Measurements from ENCODE around the gene IL10RB. TPM values are rescaled to one million over a fixed set of nuclear protein-coding genes. Genes with fewer than 3 reads are reported as not detected.
"Not testable (repeated sequence)": the region's sequence is repeated elsewhere in the genome, so short reads cannot be mapped to it uniquely, and the experiment has no call there.

IL10RB gene
- total RNA-seq (38.2 TPM), polyA plus RNA-seq (42.9 TPM)
- long read RNA-seq, donor 1, partial matches to known transcripts = 0 of 2 reads
- long read RNA-seq, donor 1, other reads (novel, unspliced or antisense) = 0 of 2 reads
- long read RNA-seq, donor 2, transcript IL10RB-201 (7 exons, 1,963 nt) = major isoform, 25 of 27 reads
- long read RNA-seq, donor 2, partial matches to known transcripts = 0 of 27 reads
- long read RNA-seq, donor 2, other reads (novel, unspliced or antisense) = 0 of 27 reads
- long read RNA-seq, donor 3, transcript IL10RB-201 (7 exons, 1,963 nt) = major isoform, 21 of 56 reads
- long read RNA-seq, donor 3, partial matches to known transcripts = 33 of 56 reads
- long read RNA-seq, donor 3, other reads (novel, unspliced or antisense) = 0 of 56 reads
- long read RNA-seq, donor 4, transcript IL10RB-201 (7 exons, 1,963 nt) = major isoform, 6 of 21 reads
- long read RNA-seq, donor 4, partial matches to known transcripts = 12 of 21 reads
- long read RNA-seq, donor 4, other reads (novel, unspliced or antisense) = 0 of 21 reads
- long read RNA-seq, donor 5, transcript IL10RB-201 (7 exons, 1,963 nt) = major isoform, 16 of 24 reads
- long read RNA-seq, donor 5, partial matches to known transcripts = 8 of 24 reads
- long read RNA-seq, donor 5, other reads (novel, unspliced or antisense) = 0 of 24 reads
- long read RNA-seq, donor 6, transcript IL10RB-201 (7 exons, 1,963 nt) = major isoform, 13 of 14 reads
- long read RNA-seq, donor 6, partial matches to known transcripts = 0 of 14 reads
- long read RNA-seq, donor 6, other reads (novel, unspliced or antisense) = 0 of 14 reads
- long read RNA-seq, donor 7, transcript IL10RB-201 (7 exons, 1,963 nt) = major isoform, 14 of 15 reads
- long read RNA-seq, donor 7, partial matches to known transcripts = 0 of 15 reads
- long read RNA-seq, donor 7, other reads (novel, unspliced or antisense) = 0 of 15 reads
- long read RNA-seq, donor 8, partial matches to known transcripts = 0 of 2 reads
- long read RNA-seq, donor 8, other reads (novel, unspliced or antisense) = 0 of 2 reads
- long read RNA-seq, donor 9, transcript IL10RB-201 (7 exons, 1,963 nt) = major isoform, 10 of 11 reads
- long read RNA-seq, donor 9, partial matches to known transcripts = 0 of 11 reads
- long read RNA-seq, donor 9, other reads (novel, unspliced or antisense) = 0 of 11 reads
- long read RNA-seq, donor 10, transcript IL10RB-201 (7 exons, 1,963 nt) = major isoform, 15 of 15 reads
- long read RNA-seq, donor 10, partial matches to known transcripts = 0 of 15 reads
- long read RNA-seq, donor 10, other reads (novel, unspliced or antisense) = 0 of 15 reads

DNA sequence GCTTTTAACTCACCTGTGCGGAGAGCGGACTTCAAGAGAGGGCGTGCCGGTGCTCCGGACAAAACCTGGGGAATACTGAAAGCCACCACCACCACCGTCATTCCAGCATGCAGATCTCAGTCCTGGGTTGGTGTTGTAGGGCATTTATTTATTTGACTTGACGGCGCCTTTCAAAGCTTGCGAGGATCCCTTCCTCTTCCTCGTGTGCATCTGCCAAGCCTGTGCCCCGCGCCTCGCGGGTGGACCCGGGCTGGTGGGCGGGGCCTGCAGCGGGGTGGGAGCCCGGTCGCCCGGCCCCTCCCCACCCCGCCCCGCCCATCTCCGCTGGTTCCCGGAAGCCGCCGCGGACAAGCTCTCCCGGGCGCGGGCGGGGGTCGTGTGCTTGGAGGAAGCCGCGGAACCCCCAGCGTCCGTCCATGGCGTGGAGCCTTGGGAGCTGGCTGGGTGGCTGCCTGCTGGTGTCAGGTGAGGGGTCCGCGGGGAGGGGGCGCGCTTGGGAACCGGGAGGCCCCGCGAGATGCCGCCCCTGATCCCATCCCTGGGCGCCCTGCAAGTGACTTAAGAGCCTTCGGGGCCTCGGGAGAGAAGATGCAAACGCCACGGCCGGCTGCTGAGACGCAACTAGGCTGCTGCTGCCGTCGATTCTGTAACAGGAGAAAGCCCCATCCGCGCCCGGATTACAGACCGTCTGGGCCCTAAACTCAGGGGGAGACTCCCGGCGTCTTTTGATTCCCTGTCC lies at the start of gene IL10RB:
Gene IL10RB, plus strand, starts transcription at position 318 of the 739 bp plus-strand sequence. Its CDS starts 99 bp downstream, at position 417.
- WGBS = 2% methylated on average over 60 of the region's 60 CpGs
- peaks cover 18 to 35% of the 10 kb centered on the region in 2 donors for H3K4me1 ChIP-seq (ENCODE audit: control insufficient read depth in 2 of 2, insufficient read depth in 2 of 2, low read length in 2 of 2)

DNA sequence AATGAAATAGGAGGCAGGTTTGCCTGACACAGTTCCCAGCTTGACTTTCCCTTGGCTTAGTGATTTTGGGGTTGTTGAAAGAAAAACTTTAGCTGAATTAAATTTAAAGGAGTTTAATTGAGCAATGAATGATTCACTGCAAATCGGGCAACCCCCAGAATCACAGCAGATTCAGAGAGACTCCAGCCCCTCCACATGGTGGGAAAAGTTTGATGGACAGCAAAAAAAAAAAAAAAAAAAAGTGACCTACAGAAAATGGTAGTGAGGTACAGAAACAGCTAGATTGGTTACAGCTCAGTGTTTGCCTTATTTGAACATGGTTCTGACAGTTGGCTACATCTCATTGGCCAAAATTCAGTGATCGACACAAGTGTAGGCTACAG lies 49.0 kb upstream of the IL10RB start:
- no peaks in the 10 kb centered on the region for H3K27me3 ChIP-seq (ENCODE audit: control insufficient read depth in 2 of 2, insufficient read depth in 1 of 2, low read length in 1 of 2)
- H3K27ac ChIP-seq (ENCODE audit: low read depth in 1 of 2, low read length in 1 of 2) = peak overlapping the region in 1 of 2 donors; percentile 67
- no peak for DNase-seq (ENCODE audit: low read depth in 6 of 9, low spot score in 9 of 9)
- H3K4me3 ChIP-seq (ENCODE audit: low read length in 2 of 2) = no peak overlapping the region
- peaks cover 43 to 44% of the 10 kb centered on the region in 2 donors for H3K4me1 ChIP-seq (ENCODE audit: control insufficient read depth in 2 of 2, insufficient read depth in 2 of 2, low read length in 2 of 2)
- H3K36me3 ChIP-seq (ENCODE audit: control insufficient read depth in 2 of 2, insufficient read depth in 2 of 2, low read length in 1 of 2) = peaks cover 0 to 3% of the 10 kb centered on the region in 2 donors
- WGBS = 94% methylated on average over 2 of the region's 2 CpGs
- H3K9me3 ChIP-seq (ENCODE audit: control insufficient read depth in 2 of 2, insufficient read depth in 1 of 2, low read length in 1 of 2) = no peaks in the 10 kb centered on the region

More for the DNA sequence above, at the start of gene IL10RB:
- Histone ChIP-seq H3K4me3 (ENCODE audit: low read length in 2 of 2) (peak within 1 kb of the TSS; percentile 73 to 79), H3K36me3 (ENCODE audit: control insufficient read depth in 2 of 2, insufficient read depth in 2 of 2, low read length in 1 of 2) (peaks cover 37 to 46% of the 10 kb centered on the region in 2 donors), H3K9me3 (ENCODE audit: control insufficient read depth in 2 of 2, insufficient read depth in 1 of 2, low read length in 1 of 2) (no peaks in the 10 kb centered on the region), H3K27me3 (ENCODE audit: control insufficient read depth in 2 of 2, insufficient read depth in 1 of 2, low read length in 1 of 2) (no peaks in the 10 kb centered on the region), H3K27ac (ENCODE audit: low read depth in 1 of 2, low read length in 1 of 2) (peak within 1 kb of the TSS; percentile 82 to 93)
- peak; percentile 30 to 90 (median 75) for DNase-seq (ENCODE audit: low read depth in 6 of 9, low spot score in 9 of 9)

DNA sequence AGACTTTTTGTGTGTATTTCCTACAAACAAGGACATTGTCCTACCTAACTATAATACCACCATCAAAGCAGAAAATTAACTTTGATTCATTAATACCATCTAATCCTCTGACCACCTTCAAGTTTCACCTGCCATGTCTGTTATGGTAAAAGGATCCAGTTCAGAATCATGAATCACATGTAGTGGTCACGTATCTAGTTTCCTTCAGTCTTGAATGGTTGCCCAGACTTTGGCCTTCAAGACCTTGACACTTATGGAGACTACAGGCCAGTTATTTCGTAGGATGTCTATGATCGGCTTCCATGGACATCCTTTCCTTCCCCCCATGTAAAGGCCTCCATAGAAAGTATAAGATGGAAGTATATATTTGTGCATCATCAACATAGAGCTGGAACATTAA lies 46.9 kb upstream of the IL10RB start:
- Histone ChIP-seq H3K9me3 (ENCODE audit: control insufficient read depth in 2 of 2, insufficient read depth in 1 of 2, low read length in 1 of 2) (no peaks in the 10 kb centered on the region), H3K4me3 (ENCODE audit: low read length in 2 of 2) (no peak overlapping the region), H3K36me3 (ENCODE audit: control insufficient read depth in 2 of 2, insufficient read depth in 2 of 2, low read length in 1 of 2) (no peaks in the 10 kb centered on the region), H3K27ac (ENCODE audit: low read depth in 1 of 2, low read length in 1 of 2) (no peak overlapping the region), H3K27me3 (ENCODE audit: control insufficient read depth in 2 of 2, insufficient read depth in 1 of 2, low read length in 1 of 2) (no peaks in the 10 kb centered on the region), H3K4me1 (ENCODE audit: control insufficient read depth in 2 of 2, insufficient read depth in 2 of 2, low read length in 2 of 2) (peaks cover 25 to 29% of the 10 kb centered on the region in 2 donors)
- no peak for DNase-seq (ENCODE audit: low read depth in 6 of 9, low spot score in 9 of 9)
- WGBS = 97% methylated on average over 3 of the region's 3 CpGs

DNA sequence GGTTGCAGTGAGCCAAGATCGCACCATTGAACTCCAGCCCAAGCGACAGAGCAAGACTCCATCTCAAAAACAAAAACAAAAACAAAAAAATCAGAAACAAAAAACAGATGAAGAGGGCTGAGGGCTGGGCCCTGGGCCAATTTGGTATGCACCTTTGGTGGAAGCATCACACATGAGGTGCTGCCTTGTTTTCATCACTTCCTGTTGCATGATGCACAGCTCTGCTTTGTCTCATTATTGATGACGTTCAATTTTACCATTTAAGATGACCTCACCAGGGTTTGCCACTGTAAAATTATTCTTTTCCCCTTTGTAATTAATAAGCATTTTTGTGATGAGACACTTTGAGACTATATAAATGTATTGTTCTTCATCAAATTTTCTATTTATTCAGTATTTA lies 46.2 kb upstream of the IL10RB start:
- H3K36me3 ChIP-seq (ENCODE audit: control insufficient read depth in 2 of 2, insufficient read depth in 2 of 2, low read length in 1 of 2) = no peaks in the 10 kb centered on the region
- WGBS = 96% methylated on average over 3 of the region's 3 CpGs
- H3K4me1 ChIP-seq (ENCODE audit: control insufficient read depth in 2 of 2, insufficient read depth in 2 of 2, low read length in 2 of 2) = peaks cover 21 to 22% of the 10 kb centered on the region in 2 donors
- H3K9me3 ChIP-seq (ENCODE audit: control insufficient read depth in 2 of 2, insufficient read depth in 1 of 2, low read length in 1 of 2) = no peaks in the 10 kb centered on the region
- no peak for DNase-seq (ENCODE audit: low read depth in 6 of 9, low spot score in 9 of 9)
- H3K4me3 ChIP-seq (ENCODE audit: low read length in 2 of 2) = no peak overlapping the region
- H3K27me3 ChIP-seq (ENCODE audit: control insufficient read depth in 2 of 2, insufficient read depth in 1 of 2, low read length in 1 of 2) = no peaks in the 10 kb centered on the region
- no peak overlapping the region for H3K27ac ChIP-seq (ENCODE audit: low read depth in 1 of 2, low read length in 1 of 2)

DNA sequence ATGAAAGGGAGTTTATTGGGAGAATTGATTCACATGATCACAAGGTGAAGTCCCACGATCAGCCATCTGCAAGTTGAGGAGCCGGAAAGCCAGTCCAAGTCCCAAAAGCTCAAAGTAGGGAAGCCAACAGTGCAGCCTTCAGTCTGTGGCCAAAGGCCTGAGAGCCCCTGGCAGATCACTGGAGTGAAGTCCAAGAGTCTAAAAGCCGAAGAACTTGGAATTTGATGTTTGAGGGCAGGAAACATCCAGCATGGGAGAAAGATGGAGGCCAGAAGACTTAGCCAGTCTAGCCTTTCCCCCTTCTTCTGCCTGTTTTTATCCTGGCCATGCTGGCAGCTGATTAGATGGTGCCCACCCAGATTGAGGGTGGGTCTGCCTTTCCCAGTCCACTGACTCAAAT lies 40.8 kb upstream of the IL10RB start:
- WGBS = 99% methylated on average over 3 of the region's 3 CpGs
- not testable (repeated sequence) for H3K9me3 ChIP-seq (ENCODE audit: control insufficient read depth in 2 of 2, insufficient read depth in 1 of 2, low read length in 1 of 2); H3K4me1 ChIP-seq (ENCODE audit: control insufficient read depth in 2 of 2, insufficient read depth in 2 of 2, low read length in 2 of 2); H3K27ac ChIP-seq (ENCODE audit: low read depth in 1 of 2, low read length in 1 of 2); DNase-seq (ENCODE audit: low read depth in 6 of 9, low spot score in 9 of 9); H3K4me3 ChIP-seq (ENCODE audit: low read length in 2 of 2); H3K36me3 ChIP-seq (ENCODE audit: control insufficient read depth in 2 of 2, insufficient read depth in 2 of 2, low read length in 1 of 2); H3K27me3 ChIP-seq (ENCODE audit: control insufficient read depth in 2 of 2, insufficient read depth in 1 of 2, low read length in 1 of 2)

DNA sequence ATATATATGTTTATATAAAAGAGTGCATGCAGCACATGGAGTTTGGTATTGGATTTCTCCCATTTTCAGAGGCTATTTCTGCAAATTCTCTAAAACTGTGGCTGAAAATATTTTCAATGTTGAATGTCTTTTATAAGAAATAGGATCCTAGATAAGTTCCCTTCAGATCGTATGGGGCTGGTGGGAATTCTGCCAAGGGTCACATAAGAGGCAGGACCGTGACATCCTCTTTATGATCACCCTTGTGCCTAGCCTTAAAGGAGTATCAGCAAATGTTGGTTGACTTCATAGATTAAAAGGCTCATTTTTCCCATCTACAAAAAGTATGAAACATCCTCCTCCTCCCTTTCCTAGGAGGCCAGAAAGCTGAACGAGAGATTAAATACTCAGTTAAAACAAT lies 37.7 kb upstream of the IL10RB start:
- WGBS = 94% methylated on average over 3 of the region's 3 CpGs
- Histone ChIP-seq H3K4me3 (ENCODE audit: low read length in 2 of 2) (no peak overlapping the region), H3K36me3 (ENCODE audit: control insufficient read depth in 2 of 2, insufficient read depth in 2 of 2, low read length in 1 of 2) (peaks cover 0 to 3% of the 10 kb centered on the region in 2 donors), H3K27ac (ENCODE audit: low read depth in 1 of 2, low read length in 1 of 2) (no peak overlapping the region), H3K27me3 (ENCODE audit: control insufficient read depth in 2 of 2, insufficient read depth in 1 of 2, low read length in 1 of 2) (no peaks in the 10 kb centered on the region), H3K4me1 (ENCODE audit: control insufficient read depth in 2 of 2, insufficient read depth in 2 of 2, low read length in 2 of 2) (peaks cover 19 to 20% of the 10 kb centered on the region in 2 donors), H3K9me3 (ENCODE audit: control insufficient read depth in 2 of 2, insufficient read depth in 1 of 2, low read length in 1 of 2) (no peaks in the 10 kb centered on the region)
- DNase-seq (ENCODE audit: low read depth in 6 of 9, low spot score in 9 of 9) = no peak

DNA sequence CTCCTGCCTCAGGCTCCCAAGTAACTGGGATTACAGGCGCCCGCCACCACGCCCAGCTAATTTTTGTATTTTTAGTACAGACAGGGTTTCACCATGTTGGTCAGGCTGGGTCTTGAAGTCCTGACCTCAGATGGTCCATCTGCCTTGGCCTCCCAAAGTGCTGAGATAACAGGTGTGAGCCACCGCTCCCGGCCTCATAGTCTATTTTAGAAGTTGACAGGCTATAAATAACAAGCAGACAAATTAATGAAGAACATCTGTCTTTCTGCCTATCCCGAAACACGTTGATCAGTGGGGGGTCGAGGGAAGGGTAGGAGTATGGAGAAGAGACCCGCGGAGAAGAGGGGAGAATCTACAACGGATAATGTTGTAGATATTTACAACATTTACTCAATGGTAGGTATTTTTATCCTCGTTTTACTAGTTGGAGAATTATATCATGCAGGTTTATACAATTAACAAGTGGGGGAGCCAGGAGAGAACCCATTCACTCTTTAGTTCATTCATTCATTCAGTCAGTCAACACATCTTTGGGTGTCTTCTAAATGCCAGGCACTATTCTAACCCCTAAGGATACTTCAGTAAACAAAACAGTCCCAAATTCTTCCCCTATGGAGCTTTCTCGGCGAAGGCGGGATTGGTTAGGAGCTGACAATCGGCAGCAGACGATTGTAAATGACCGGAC lies 36.9 kb upstream of the IL10RB start:
- Histone ChIP-seq H3K4me1 (ENCODE audit: control insufficient read depth in 2 of 2, insufficient read depth in 2 of 2, low read length in 2 of 2) (peaks cover 19 to 20% of the 10 kb centered on the region in 2 donors), H3K27me3 (ENCODE audit: control insufficient read depth in 2 of 2, insufficient read depth in 1 of 2, low read length in 1 of 2) (no peaks in the 10 kb centered on the region)

More for the DNA sequence above, 36.9 kb upstream of the IL10RB start:
- Histone ChIP-seq H3K4me3 (ENCODE audit: low read length in 2 of 2) (peak overlapping the region; percentile 31 to 66), H3K36me3 (ENCODE audit: control insufficient read depth in 2 of 2, insufficient read depth in 2 of 2, low read length in 1 of 2) (peaks cover 0 to 3% of the 10 kb centered on the region in 2 donors), H3K9me3 (ENCODE audit: control insufficient read depth in 2 of 2, insufficient read depth in 1 of 2, low read length in 1 of 2) (no peaks in the 10 kb centered on the region), H3K27ac (ENCODE audit: low read depth in 1 of 2, low read length in 1 of 2) (peak overlapping the region in 1 of 2 donors; percentile 55)
- DNase-seq (ENCODE audit: low read depth in 6 of 9, low spot score in 9 of 9) = no peak
- 45% methylated on average over 18 of the region's 18 CpGs for WGBS
